Pancreas (tissue), 10 donors: Measurements from ENCODE around the gene GPX2. TPM values are rescaled to one million over a fixed set of nuclear protein-coding genes. Genes with fewer than 3 reads are reported as not detected.
A peak's percentile ranks its signal among the peaks of the same experiment; 100 is the strongest.

Experiments
- ATAC-seq, 4 donors: fragments of 200-7000 bp; cut with Tn5 transposase; one replicate each; pipeline versions ENCODE4 v1.8.0 to v1.9.1; 2020; ENCODE audit warnings: mild to moderate bottlenecking in 4 of 4, moderate library complexity in 4 of 4
- DNase-seq, 6 donors: peaks; one replicate each; pipeline ENCODE4 v3.0.0-alpha.2; 2020
- FAIRE-seq: peaks from 2 replicates; lab custom pipeline; 2012; peaks lifted over from hg19 to GRCh38; lab: Jason Lieb, UNC
- H3K27ac ChIP-seq, 4 donors: fragments of 200-600 bp; sonication (generic); 1 replicate in 3 of 4; 2 replicates in 1 of 4; pipeline versions ENCODE4 v1.5.0 to v1.8.0; 2020
- H3K27me3 ChIP-seq, 4 donors: fragments of 200-600 bp; one replicate each; pipeline ENCODE4 v1.8.0; 2021
- H3K36me3 ChIP-seq, 3 donors: fragments of 200-600 bp; sonication (generic) in 1 of 3; one replicate each; pipeline versions ENCODE4 v1.5.0 to v1.8.0; 2020 to 2021
- H3K4me1 ChIP-seq, 3 donors: fragments of 200-600 bp; one replicate each; pipeline ENCODE4 v1.8.0; 2021
- H3K4me3 ChIP-seq, 4 donors: fragments of 200-600 bp; sonication (generic) in 2 of 4; one replicate each; pipeline versions ENCODE4 v1.5.0 to v1.8.0; 2020 to 2021
- H3K9me3 ChIP-seq, 4 donors: fragments of 200-600 bp; one replicate each; pipeline ENCODE4 v1.8.0; 2021
- WGBS, 2 donors: extraction: QIAGEN DNeasy Blood & Tissue Kit; methylation state at CpG; one replicate each; pipeline ENCODE4 v1.1.7; 2013; 5-methylcytosine and 5-hydroxymethylcytosine counted together
- intact Hi-C, 3 donors: fragments of 100-400 bp; cut with DNase I; formaldehyde crosslinking; loops; one replicate each; pipeline versions ENCODE4 v1.11.1 to v1.14.2; 2022
- polyA plus RNA-seq, 2 donors: library from polyadenylated mRNA; stranded (reverse); fragments of 200-250 nt; gene quantifications; one replicate each; pipeline ENCODE4 v1.2.3, GENCODE V29; 2013
- total RNA-seq, 6 donors: library from RNA; stranded (reverse); fragmentation: NEBNext Ultra II Directional in 4 of 6; extraction: Animal tissue kit (Norgen Biotek cat#: 25700) in 4 of 6; gene quantifications; one replicate each; pipeline versions ENCODE4 v1.2.1 to v1.2.4, GENCODE V29; 2021 to 2023
- TF ChIP-seq, protein P1 (sequence below), 4 donors: fragments of 200-600 bp; sonication (generic) in 3 of 4; IDR thresholded peaks; one replicate each; pipeline versions ENCODE4 v1.5.0 to v1.8.0; 2021; ENCODE audit warnings: antibody characterized with exemption in 4 of 4
- donor health status: healthy with polysubstance abuse.
- donor health status: DM: no; HTN: no; CAD: no; lungs with moderate emphysema.
- donor health status: DM: no; HTN: no; CAD: no.
- donor health status: control.
- donor health status: control.
- donor health status: Bipolar disorder and iron deficiency.
- donor health status: DM: yes; HTN: yes; CAD: no.
- donor health status: DM: no; HTN: no; CAD: no.
- donor health status: DM: no; HTN: no; CAD: no.
- donor health status: DM: yes; HTN: yes; CAD: no.

GPX2 gene
- total and polyA plus RNA-seq, 8 donors: 2.6 to 41.9 (median 11.1) TPM

DNA sequence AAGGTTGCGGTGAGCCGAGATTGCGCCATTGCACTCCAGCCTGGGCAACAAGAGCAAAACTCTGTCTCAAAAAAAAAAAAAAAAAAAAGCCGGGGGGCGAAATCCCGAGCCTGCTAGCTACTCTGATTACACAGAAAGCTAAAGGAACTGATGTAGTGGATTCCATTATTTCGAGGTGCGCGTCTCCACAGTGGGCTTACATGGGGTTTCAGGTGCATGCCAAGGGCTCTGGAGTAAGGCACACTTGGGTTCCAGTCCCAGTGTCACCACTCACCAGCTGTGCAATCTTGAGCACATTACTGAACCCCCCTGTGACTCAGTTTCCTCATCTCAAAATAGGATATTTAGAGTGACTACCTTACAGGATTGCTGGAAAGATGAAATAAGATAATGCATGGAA lies 31.3 kb upstream of the GPX2 start:
- FAIRE-seq (no peak), ATAC-seq (no peak), DNase-seq (no peak)
- TF ChIP-seq, protein P1, sequence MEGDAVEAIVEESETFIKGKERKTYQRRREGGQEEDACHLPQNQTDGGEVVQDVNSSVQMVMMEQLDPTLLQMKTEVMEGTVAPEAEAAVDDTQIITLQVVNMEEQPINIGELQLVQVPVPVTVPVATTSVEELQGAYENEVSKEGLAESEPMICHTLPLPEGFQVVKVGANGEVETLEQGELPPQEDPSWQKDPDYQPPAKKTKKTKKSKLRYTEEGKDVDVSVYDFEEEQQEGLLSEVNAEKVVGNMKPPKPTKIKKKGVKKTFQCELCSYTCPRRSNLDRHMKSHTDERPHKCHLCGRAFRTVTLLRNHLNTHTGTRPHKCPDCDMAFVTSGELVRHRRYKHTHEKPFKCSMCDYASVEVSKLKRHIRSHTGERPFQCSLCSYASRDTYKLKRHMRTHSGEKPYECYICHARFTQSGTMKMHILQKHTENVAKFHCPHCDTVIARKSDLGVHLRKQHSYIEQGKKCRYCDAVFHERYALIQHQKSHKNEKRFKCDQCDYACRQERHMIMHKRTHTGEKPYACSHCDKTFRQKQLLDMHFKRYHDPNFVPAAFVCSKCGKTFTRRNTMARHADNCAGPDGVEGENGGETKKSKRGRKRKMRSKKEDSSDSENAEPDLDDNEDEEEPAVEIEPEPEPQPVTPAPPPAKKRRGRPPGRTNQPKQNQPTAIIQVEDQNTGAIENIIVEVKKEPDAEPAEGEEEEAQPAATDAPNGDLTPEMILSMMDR (IDR thresholded peaks at IDR 0.05): no peak
- H3K27ac ChIP-seq: no peak overlapping the region
- H3K9me3 ChIP-seq: no peaks in the 10 kb centered on the region
- WGBS, 2 donors: 94 to 97% methylated on average over 8 to 9 of the region's 9 CpGs
- no peaks in the 10 kb centered on the region for H3K27me3 ChIP-seq
- no peak overlapping the region for H3K4me3 ChIP-seq
- intact Hi-C loops: loop anchor here in 1 of 3 donors (10.0 kb wide), 1 partner anchor 149 kb away; no protein-coding TSS in a partner anchor
- peaks cover 0 to 10% (median 0%) of the 10 kb centered on the region in 3 donors for H3K4me1 ChIP-seq
- H3K36me3 ChIP-seq: no peaks in the 10 kb centered on the region

DNA sequence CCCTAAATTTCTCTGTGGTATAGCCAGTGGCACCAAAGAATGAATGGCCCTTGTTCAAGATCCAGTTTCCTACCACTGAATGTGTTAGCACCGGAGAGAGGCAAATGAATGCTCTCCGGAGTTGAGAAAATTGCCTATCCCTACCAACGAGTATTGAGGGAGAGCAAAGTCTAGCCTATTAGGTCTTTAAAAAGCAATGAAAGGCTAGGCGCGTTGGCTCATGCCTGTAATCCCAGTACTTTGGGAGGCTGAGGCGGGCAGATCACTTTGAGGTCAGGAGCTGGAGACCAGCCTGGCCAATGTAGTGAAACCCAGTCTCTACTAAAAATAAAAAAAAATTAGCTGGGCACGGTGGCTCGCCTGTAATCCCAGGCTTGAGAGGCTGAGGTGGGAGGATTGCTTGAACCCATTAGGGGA lies 30.5 kb upstream of the GPX2 start:
- no peaks in the 10 kb centered on the region for H3K36me3 ChIP-seq
- FAIRE-seq (no peak), ATAC-seq (no peak), DNase-seq (no peak)
- H3K9me3 ChIP-seq: no peaks in the 10 kb centered on the region
- H3K27me3 ChIP-seq: no peaks in the 10 kb centered on the region
- no peak overlapping the region for H3K27ac ChIP-seq
- WGBS, 2 donors: 79 to 81% methylated on average over 8 of the region's 8 CpGs
- intact Hi-C loops: loop anchor here in 1 of 3 donors (10.0 kb wide), 1 partner anchor 148 kb away; no protein-coding TSS in a partner anchor
- TF ChIP-seq, protein P1 (IDR thresholded peaks at IDR 0.05): no peak
- H3K4me1 ChIP-seq: peaks cover 0 to 10% (median 0%) of the 10 kb centered on the region in 3 donors
- no peak overlapping the region for H3K4me3 ChIP-seq

DNA sequence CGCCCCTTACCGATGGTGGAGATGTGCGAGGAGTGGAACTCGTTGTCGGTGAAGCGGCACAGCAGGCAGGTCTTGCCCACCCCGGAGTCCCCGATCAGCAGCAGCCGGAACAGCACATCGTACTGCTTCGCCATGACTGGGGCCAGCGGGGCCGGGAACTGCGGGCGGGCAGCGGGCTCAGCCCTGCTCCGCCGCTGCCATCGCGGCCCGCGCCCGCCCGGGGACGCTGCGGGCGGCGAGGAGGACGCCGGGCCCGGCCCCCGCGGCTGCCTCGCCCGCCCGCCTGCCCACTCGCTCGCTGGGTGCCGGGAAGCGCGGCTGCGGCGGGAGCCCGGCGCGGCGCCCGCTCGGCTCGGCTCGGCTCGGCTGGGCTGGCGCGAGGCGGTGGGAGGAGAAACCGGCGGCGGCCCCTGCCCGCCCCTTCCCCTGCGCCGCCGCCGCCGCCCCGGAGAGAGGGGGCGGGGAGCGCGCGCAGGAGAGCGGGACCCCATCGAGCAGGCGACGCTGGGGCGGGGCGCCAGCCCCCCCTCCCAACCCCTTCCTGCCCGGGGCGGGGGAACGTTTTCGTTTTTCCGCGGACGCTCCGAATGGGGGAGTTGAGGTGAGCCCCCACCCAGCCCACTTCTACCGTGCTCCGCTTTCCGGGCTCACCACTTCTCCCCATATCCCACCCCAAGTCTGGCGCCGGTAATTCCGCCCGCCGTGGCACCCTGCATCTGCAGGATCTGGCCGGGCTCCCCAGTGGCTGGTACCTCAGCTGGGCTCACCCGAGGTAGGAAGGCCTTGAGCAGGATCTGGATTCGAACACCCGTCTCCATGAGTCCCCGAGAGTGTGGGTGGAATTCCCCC lies 29.6 kb upstream of the GPX2 start, which contains the start of gene RAB15:
RAB15 (minus strand) TSS at position 394 of the 849 bp plus-strand sequence; CDS start at position 134, 260 bp downstream.
- peak; percentile 29 to 82 (median 48) for DNase-seq
- intact Hi-C loops: loop anchor here in 1 of 3 donors (10.0 kb wide), 1 partner anchor 147 kb away; no protein-coding TSS in a partner anchor
- FAIRE-seq: no peak
- Histone ChIP-seq H3K27me3 (no peaks in the 10 kb centered on the region), H3K4me1 (peaks cover 0 to 10% (median 0%) of the 10 kb centered on the region in 3 donors), H3K36me3 (no peaks in the 10 kb centered on the region), H3K4me3 (peak within 1 kb of the TSS; percentile 34 to 82 (median 76)), H3K27ac (no peak within 1 kb of the TSS), H3K9me3 (no peaks in the 10 kb centered on the region)
- TF ChIP-seq, protein P1 (IDR thresholded peaks at IDR 0.05): no peak
- WGBS, 2 donors: 0% methylated on average over 38 to 92 of the region's 96 CpGs
- peak; percentile 71 to 89 (median 80) for ATAC-seq

DNA sequence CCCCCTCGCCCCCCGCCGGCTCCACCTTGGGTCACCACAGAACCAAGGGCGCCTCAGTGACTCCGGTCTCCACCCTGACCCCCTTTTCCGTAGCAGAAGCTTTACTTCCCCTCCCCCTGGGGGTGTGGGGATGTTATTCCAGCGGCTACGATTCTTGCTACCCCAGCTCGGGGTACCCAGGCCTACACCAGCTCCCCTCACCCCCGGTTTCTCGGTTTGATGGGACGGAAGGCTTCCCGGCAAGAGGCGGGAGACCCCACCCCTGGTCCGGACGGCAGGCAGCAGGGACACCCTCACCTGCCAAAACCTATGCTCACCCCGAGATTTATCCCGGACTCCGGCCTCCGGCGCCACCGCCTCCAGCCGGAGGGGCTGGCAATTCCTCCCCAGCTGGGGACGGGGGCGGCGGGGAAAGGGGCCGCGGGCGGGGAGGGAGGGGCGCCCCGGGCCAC lies 29.0 kb upstream of the GPX2 start:
- Histone ChIP-seq H3K27ac (no peak overlapping the region), H3K4me1 (peaks cover 0 to 10% (median 0%) of the 10 kb centered on the region in 3 donors), H3K9me3 (no peaks in the 10 kb centered on the region), H3K36me3 (no peaks in the 10 kb centered on the region), H3K27me3 (no peaks in the 10 kb centered on the region), H3K4me3 (peak overlapping the region; percentile 34 to 82 (median 76))
- 5 to 6% methylated on average over 20 to 31 of the region's 31 CpGs for WGBS, 2 donors
- DNase-seq (no peak), FAIRE-seq (no peak), ATAC-seq (peak in 2 of 4 donors; percentile 6 to 17)
- intact Hi-C loops: loop anchor here in 1 of 3 donors (10.0 kb wide), 1 partner anchor 147 kb away; no protein-coding TSS in a partner anchor
- TF ChIP-seq, protein P1 (IDR thresholded peaks at IDR 0.05): no peak
